Activated CD4-positive, alpha-beta T cell treated with anti-CD3 and anti-CD28 coated beads for 4 hours (primary cell): ENCODE data around the gene GTF2F2.
"Not testable (repeated sequence)": the region's sequence is repeated elsewhere in the genome, so short reads cannot be mapped to it uniquely, and the experiment has no call there.

Experiments
- DNase-seq, 2 donors: peaks; one replicate each; pipeline ENCODE4 v3.0.0-alpha.2; 2020

The GTF2F2 gene

DNA sequence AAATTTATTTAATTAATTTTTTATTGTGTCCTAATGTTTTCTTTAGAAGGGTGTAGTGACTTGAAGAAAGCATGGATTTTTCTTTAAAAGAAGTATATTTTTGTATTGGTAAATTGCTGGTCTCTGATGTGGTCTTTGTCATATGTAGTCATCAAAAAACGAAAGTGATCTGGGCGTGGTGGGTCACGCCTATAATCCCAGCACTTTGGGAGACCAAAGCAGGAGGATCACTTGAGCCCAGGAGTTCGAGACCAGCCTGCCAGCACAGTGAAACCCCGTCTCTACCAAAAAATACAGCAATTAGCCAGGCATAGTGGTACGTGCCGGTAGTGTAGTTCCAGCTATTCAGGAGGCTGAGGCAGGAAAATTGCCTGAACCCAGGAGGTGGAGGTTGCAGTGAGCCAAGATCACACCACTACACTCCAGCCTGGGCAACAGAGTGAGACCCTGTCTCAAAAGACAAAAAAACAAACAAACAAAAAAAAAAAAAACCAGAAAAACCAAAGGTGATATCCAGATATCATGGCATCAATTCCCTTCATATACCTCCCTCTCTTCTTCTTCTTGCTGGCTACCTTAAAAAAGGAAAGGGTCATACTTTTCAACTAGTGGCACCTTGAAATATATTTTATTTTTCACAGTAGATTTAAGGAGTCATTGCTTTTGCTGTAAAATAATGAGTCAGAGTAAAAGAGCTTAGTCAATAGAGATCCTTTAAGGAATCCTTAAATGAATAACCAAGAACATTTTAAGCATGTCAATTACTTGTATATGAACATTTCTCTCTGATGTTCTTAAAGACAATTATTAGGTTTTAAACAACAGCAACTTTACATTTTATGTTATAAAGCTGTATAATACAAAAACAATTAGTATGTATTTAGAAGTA lies 60.6 kb downstream of the GTF2F2 start:
- no peak for DNase-seq

DNA sequence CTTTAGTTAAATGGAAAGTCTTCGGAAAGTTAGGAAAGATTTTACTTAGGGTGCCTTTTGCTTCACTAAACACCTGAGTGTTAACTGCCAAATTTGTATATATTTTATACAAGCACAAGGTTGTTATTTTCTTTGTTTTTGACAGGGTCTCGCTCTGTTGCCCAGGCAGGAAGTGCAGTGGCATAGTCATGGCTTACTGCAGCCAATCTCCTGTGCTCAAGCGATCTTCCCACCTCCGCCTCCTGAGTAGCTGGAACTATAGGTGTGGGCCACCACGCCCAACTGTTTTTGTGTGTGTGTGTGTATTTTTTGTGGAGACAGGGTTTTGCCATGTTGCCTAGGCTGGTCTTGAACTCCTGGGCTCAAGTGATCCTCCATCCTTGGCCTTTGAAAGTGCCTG lies 64.4 kb downstream of the GTF2F2 start:
- no peak for DNase-seq

DNA sequence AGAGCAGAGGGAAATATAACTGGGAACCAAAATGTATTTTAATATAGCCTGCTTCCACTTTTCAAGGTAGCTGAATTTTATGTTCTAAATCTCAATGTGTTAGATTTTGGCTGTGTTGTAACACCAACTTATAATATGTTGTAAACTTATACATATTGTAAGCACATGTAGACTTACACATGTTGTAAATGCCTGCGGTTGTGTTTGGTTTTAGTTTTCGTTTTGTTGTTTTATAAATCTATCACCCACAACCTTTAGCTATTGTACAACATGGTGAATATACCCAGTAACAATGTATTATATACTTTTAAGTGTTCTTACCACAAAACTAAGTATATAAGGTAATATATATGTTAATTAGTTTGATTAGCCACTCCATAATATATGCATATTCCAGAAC lies 65.0 kb downstream of the GTF2F2 start:
- no peak for DNase-seq

DNA sequence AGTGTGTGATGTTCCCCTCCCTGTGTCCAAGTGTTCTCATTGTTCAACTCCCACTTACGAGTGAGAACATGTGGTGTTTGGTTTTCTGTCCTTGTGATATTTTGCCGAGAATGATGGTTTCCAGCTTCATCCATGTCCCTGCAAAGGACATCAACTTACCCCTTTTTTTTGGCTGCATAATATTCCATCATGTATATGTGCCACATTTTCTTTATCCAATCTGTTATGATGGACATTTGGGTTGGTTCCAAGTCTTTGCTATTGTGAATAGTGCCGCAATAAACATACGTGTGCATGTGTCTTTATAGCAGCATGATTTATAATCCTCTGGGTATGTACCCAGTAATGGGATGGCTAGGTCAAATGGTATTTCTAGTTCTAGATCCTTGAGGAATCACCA lies 68.8 kb downstream of the GTF2F2 start:
- not testable (repeated sequence) for DNase-seq

DNA sequence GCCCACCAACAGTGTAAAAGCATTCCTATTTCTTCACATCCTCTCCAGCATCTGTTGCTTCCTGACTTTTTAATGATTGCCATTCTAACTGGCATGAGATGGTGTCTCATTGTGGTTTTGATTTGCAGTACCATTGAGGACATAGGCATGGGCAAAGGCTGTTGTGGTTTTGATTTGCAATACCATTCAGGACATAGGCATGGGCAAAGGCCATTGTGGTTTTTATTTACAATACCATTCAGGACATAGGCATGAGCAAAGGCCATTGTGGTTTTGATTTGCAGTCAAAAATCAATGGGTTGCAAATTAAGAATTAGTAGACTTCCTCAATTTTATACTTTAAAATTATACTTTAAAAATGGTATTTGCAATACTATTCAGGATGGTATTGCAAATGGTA lies 69.2 kb downstream of the GTF2F2 start:
- not testable (repeated sequence) for DNase-seq

DNA sequence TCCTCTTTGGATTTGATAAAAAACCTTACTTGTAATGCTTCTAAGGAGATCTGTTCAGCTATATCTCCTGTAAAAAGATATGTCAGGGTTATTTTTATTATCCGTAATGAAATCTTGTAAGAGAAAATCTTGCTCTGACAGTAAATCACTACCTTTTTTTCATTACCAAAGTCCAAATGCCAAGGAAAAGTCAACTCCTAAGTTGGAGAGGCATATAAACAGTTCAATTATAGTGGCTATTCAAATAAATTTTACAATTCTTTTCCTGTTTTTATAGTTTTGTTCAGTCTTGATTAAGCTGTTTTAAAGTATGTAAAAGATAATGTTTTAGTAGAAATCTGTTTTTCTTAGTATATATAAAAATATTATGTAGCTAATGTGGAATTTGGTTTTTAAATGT lies 71.6 kb downstream of the GTF2F2 start:
- no peak for DNase-seq

GRCh38 chr13:45194081-45194939 lies 74.0 kb downstream of the GTF2F2 start:
- no peak for DNase-seq

DNA sequence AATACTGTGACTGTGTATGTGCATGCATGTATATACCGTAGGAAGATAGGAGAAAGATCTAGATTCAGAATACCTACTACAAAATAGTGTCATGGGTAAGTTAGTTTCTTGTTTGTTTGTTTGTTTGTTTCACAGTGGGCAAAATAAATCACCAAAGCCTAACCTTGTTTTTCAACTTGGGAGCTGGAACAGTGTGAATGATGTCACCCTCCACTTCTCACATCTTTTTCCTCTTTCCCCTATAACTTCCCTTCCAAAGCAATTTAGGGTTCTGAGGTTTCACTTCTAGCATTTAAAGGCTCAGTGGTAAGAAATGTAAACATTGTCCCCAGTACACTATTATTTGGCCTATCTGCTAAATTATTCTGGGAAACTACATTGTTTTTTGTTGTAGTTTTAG lies 75.1 kb downstream of the GTF2F2 start:
- DNase-seq: no peak

GRCh38 chr13:45196096-45196495 lies 75.8 kb downstream of the GTF2F2 start:
- DNase-seq: no peak

GRCh38 chr13:45196622-45197021 lies 76.3 kb downstream of the GTF2F2 start:
- DNase-seq: no peak

GRCh38 chr13:45198041-45198440 lies 77.7 kb downstream of the GTF2F2 start:
- DNase-seq: no peak

- DNase-seq: no peak
Measured at GRCh38 chr13:45198924-45199323, 78.6 kb downstream of the GTF2F2 start.

GRCh38 chr13:45199711-45200110 lies 79.4 kb downstream of the GTF2F2 start:
- DNase-seq: no peak

GRCh38 chr13:45200701-45201232 lies 80.5 kb downstream of the GTF2F2 start, which contains the start of gene KCTD4:
Gene KCTD4 (minus strand): TSS chr13:45201045. CDS start chr13:45194567, 6,478 bp downstream.
- DNase-seq: no peak

- no peak for DNase-seq
Measured at GRCh38 chr13:45205124-45205523, 84.8 kb downstream of the GTF2F2 start.

DNA sequence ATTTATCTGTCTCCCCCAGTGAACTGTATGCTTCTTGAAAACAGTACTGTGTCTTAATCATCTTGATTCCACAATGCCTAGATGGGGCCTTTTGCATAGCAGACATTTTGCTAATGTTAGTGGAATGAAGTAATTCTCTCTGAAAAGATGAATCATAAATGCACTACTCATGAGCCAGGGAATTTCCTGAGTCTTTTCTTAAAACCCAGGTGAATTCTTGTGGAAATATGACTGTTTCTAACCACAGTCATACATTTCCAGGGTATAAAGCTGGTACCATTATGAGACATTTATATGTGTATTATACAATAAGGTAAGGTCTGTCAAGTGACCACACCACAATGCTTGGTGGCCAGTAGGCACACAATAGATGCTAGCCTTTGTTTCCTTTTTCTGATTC lies 86.0 kb downstream of the GTF2F2 start:
- DNase-seq: no peak

GRCh38 chr13:45207319-45207718 lies 87.0 kb downstream of the GTF2F2 start:
- DNase-seq: no peak

DNA sequence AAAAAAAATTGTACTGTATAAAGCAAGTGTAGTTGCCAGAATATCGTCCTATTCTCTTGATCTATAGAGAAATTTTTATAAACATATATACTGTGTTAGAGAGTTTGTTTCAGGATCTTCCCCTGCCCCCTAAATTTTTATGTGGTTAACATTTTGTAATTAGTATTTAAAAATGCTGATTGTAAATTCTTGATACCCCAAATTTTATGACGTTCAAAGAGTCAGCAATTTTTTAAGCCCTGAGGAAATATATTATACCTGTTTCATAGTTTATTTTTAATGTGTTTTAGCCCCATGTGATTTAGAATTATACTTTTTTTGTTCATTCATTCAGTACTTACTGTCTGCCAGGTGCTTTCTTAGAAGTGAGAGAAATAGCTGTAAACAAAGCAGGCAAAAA lies 87.8 kb downstream of the GTF2F2 start:
- DNase-seq: no peak

GRCh38 chr13:45209229-45209628 lies 88.9 kb downstream of the GTF2F2 start:
- no peak for DNase-seq

DNA sequence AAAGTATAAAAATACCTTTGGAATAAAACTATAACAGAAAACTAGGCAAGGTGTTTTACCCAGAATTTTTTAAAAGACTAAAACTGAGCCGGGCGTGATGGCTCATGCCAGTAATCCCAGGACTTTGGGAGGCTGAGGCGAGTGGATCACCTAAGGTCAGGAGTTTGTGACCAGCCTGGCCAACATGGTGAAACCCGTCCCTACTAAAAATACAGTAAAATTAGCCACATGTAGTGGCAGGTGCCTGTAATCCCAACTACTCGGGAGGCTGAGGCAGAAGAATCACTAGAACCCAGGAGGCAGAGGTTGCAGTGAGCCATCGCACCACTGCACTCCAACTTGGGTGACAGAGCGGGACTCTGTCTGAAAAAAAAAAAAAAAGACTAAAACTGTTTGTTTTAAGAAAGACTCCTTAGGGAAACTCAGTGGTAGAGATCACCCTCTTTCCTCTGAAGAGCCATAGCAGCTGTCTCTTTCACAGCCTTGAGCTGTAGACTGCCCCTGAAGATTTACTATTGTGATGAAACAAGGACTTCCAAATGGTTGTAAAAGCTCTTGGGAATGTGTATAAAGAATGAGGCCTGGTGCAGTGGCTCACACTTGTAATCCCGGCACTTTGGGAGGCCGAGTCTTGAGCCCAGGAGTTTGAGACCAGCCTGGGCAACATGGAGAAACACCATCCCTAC lies 95.2 kb downstream of the GTF2F2 start:
- DNase-seq: no peak

- no peak for DNase-seq
Measured at GRCh38 chr13:45216193-45216592, 95.9 kb downstream of the GTF2F2 start.

DNA sequence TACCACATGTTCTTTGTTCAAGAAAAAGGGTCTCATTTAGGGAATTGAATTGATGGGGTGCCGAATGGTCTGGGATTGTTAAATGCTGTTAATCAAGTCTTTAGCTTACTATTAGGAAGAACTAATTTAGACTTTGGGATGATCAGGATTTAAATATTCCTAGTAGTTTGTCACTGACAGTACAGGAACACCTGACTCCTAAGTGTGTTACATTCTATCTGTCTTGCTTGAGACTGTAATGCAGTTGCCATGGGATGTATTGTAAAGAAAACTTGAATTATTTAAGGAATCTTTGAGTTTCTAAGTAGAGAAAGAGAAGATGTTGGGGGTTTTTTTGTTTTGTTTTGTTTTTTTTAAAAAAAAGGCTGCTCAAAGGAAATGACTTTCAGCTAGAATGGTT lies 98.4 kb downstream of the GTF2F2 start:
- no peak for DNase-seq
